Keratinocyte (primary cell): ENCODE measurements around the gene MARCHF3. TPM values are rescaled to one million over a fixed set of nuclear protein-coding genes. Genes with fewer than 3 reads are reported as not detected.
A peak's percentile ranks its signal among the peaks of the same experiment; 100 is the strongest.

Experiments
- DNase-seq: peaks from one replicate; pipeline ENCODE4 v3.0.0-alpha.2; 2011; ENCODE audit warnings: low read depth, missing footprints, low spot score
- FAIRE-seq: peaks from 2 replicates; lab custom pipeline; 2011; peaks lifted over from hg19 to GRCh38; lab: Jason Lieb, UNC
- H2AFZ ChIP-seq: 2 replicates; pipeline ENCODE4 v1.6.0; 2012; ENCODE audit warnings: low read length, control low read depth, inconsistent platforms; ENCODE audit not compliant: control insufficient read depth
- H3K27ac ChIP-seq: 2 replicates; pipeline ENCODE4 v1.5.1; 2011; ENCODE audit warnings: low read length; ENCODE audit not compliant: control insufficient read depth, insufficient read depth
- H3K27me3 ChIP-seq: 3 replicates; pipeline ENCODE4 v1.6.0; 2011; ENCODE audit warnings: low read length; ENCODE audit not compliant: control insufficient read depth, insufficient read depth; ENCODE audit errors: extremely low read depth
- H3K36me3 ChIP-seq, 2 experiments: 2 replicates in 1 of 2; 3 replicates in 1 of 2; pipeline ENCODE4 v1.5.1; 2011; ENCODE audit warnings: low read length in 2 of 2, mild to moderate bottlenecking in 1 of 2; ENCODE audit not compliant: control insufficient read depth in 2 of 2, insufficient read depth in 2 of 2; ENCODE audit errors: extremely low read depth in 1 of 2
- H3K4me1 ChIP-seq: 3 replicates; pipeline ENCODE4 v1.5.1; 2011; ENCODE audit warnings: low read length; ENCODE audit not compliant: control insufficient read depth, insufficient read depth; ENCODE audit errors: extremely low read depth
- H3K4me2 ChIP-seq: 3 replicates; pipeline ENCODE4 v1.6.0; 2011; ENCODE audit warnings: low read depth, low read length; ENCODE audit not compliant: control insufficient read depth, insufficient read depth; ENCODE audit errors: extremely low read depth
- H3K4me3 ChIP-seq, 3 experiments: fragments of 200-600 bp in 1 of 3; sonication (generic) in 1 of 3; 2 replicates in 2 of 3; 3 replicates in 1 of 3; pipeline ENCODE4 v1.5.1; 2011 to 2016; ENCODE audit warnings: low read length in 3 of 3, mild to moderate bottlenecking in 3 of 3, control low read depth in 2 of 3, inconsistent platforms in 1 of 3, low read depth in 1 of 3, mixed read lengths in 1 of 3, mixed run types in 1 of 3, moderate library complexity in 1 of 3; ENCODE audit not compliant: control insufficient read depth in 2 of 3, insufficient read depth in 2 of 3; ENCODE audit errors: extremely low read depth in 1 of 3
- H3K79me2 ChIP-seq: 2 replicates; pipeline ENCODE4 v1.6.0; 2012; ENCODE audit warnings: low read length; ENCODE audit not compliant: control insufficient read depth, insufficient read depth
- H3K9ac ChIP-seq: 3 replicates; pipeline ENCODE4 v1.6.0; 2011; ENCODE audit warnings: low read length; ENCODE audit not compliant: control insufficient read depth, insufficient read depth; ENCODE audit errors: extremely low read depth
- H3K9me1 ChIP-seq: 3 replicates; pipeline ENCODE4 v1.6.0; 2011; ENCODE audit warnings: low read length; ENCODE audit not compliant: control insufficient read depth, insufficient read depth; ENCODE audit errors: extremely low read depth
- H3K9me3 ChIP-seq: 2 replicates; pipeline ENCODE4 v1.5.1; 2012; ENCODE audit warnings: low read depth, low read length; ENCODE audit not compliant: control insufficient read depth
- H4K20me1 ChIP-seq: 3 replicates; pipeline ENCODE4 v1.6.0; 2011; ENCODE audit warnings: low read length; ENCODE audit not compliant: control insufficient read depth, insufficient read depth; ENCODE audit errors: extremely low read depth
- EZH2 ChIP-seq: IDR thresholded peaks from one replicate; pipeline ENCODE4 v1.6.1; 2012; ENCODE audit warnings: inconsistent platforms, mild to moderate bottlenecking, low read length, moderate library complexity
- dilution Hi-C: fragments of 300-500 bp; cut with MboI; formaldehyde crosslinking; loops from one replicate; pipeline ENCODE4 v1.7.0; 2020; ENCODE audit warnings: low sequenced_read_pairs; ENCODE audit not compliant: extremely low pct_ligation_motif_present
- polyA plus RNA-seq, 5 experiments: library from polyadenylated mRNA; depleted of rRNA in 3 of 5; stranded (reverse) in 3 of 5; stranded (forward) in 1 of 5; unstranded in 1 of 5; fragments of >200 nt; gene quantifications; 1 replicate in 1 of 5; 2 replicates in 3 of 5; 3 replicates in 1 of 5; pipeline versions ENCODE4 v1.2.1 to v1.2.3, GENCODE V29; 2011 to 2012; ENCODE audit warnings: missing spikeins in 2 of 5, low read depth in 1 of 5, low replicate concordance in 1 of 5
- TF ChIP-seq, protein P1 (sequence below), 3 experiments: IDR thresholded peaks in 1 of 3; conservative IDR thresholded peaks in 1 of 3; optimal IDR thresholded peaks in 1 of 3; 2 replicates in 2 of 3; 3 replicates in 1 of 3; pipeline versions ENCODE3 to v1.5.1; 2011; ENCODE audit warnings: low read length in 3 of 3, mild to moderate bottlenecking in 3 of 3, moderate library complexity in 2 of 3, control low read depth in 1 of 3, inconsistent platforms in 1 of 3; ENCODE audit not compliant: insufficient read depth in 2 of 3; ENCODE audit errors: extremely low read depth in 1 of 3

MARCHF3 gene
- polyA plus RNA-seq, 1 donor (not counting 4 experiments of a cell fraction or from before 2014, with no cell fraction given): 0.45 TPM

DNA sequence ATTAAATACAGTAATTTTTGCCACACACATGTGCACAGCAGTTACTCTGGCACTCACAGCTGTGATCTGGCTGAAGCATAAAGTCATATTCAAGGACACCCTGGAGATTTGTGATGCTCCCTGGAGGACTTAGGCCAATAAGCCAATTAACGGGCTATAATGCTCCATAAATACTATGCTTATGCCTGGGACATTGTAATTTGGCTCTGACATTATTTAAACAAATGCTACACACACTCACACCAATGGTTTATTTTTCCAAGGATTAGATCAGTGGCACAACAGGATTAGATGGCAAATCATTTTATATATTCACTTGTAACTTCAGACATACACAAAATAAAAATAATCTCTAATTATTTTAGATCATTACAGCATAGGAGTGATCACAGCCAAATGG, 142.2 kb downstream of the MARCHF3 start:
- no peak for FAIRE-seq
- Histone ChIP-seq H2AFZ (no peak overlapping the region), H4K20me1 (no peaks in the 10 kb centered on the region), H3K9ac (no peak overlapping the region), H3K4me2 (no peak overlapping the region), H3K4me1 (peaks cover 11% of the 10 kb centered on the region), H3K4me3 (no peak overlapping the region), H3K9me3 (no peaks in the 10 kb centered on the region), H3K9me1 (no peaks in the 10 kb centered on the region), H3K36me3 (no peaks in the 10 kb centered on the region), H3K27ac (no peak overlapping the region), H3K79me2 (no peaks in the 10 kb centered on the region), H3K27me3 (no peaks in the 10 kb centered on the region)
- DNase-seq: no peak
- dilution Hi-C loops: no loop called here
- TF ChIP-seq, protein P1, sequence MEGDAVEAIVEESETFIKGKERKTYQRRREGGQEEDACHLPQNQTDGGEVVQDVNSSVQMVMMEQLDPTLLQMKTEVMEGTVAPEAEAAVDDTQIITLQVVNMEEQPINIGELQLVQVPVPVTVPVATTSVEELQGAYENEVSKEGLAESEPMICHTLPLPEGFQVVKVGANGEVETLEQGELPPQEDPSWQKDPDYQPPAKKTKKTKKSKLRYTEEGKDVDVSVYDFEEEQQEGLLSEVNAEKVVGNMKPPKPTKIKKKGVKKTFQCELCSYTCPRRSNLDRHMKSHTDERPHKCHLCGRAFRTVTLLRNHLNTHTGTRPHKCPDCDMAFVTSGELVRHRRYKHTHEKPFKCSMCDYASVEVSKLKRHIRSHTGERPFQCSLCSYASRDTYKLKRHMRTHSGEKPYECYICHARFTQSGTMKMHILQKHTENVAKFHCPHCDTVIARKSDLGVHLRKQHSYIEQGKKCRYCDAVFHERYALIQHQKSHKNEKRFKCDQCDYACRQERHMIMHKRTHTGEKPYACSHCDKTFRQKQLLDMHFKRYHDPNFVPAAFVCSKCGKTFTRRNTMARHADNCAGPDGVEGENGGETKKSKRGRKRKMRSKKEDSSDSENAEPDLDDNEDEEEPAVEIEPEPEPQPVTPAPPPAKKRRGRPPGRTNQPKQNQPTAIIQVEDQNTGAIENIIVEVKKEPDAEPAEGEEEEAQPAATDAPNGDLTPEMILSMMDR (optimal IDR thresholded peaks at IDR 0.05 in 1 of 3, IDR thresholded peaks at IDR 0.05 in 1 of 3, conservative IDR thresholded peaks at IDR 0.05 in 1 of 3; ENCODE audit: extremely low read depth in 1 of 3, insufficient read depth in 2 of 3, low read length in 3 of 3): no peak
- no peak for TF ChIP-seq EZH2

DNA sequence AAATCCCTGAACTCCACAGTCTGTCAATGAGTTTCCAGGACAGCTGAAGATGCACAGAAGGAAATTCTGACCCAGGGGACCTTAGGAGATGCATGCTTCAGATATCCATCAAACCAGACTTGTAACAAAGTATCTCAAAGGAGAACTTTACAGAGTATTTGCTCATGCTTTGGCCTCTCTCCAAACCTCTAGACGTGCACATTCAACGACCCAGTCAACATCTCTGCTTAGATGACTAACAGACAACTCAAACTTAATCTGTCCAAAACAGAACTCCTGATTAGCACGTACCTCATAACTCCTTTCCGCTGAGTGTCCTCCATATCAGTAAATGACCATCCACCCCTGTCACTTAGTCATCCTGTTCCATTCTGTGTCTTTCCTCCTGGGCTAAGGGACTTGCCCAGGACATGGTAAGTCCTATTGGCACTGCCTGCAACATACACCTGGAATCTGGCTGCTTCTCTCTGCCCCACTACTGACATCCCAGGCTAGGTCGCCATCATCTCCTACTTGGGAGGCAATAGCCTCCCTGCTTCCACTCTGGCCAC, 146.0 kb downstream of the MARCHF3 start:
- peak; percentile 19 for DNase-seq
- peak; percentile 91 for FAIRE-seq
- dilution Hi-C loops: no loop called here

More for the DNA sequence above, 146.0 kb downstream of the MARCHF3 start:
- H3K4me1 ChIP-seq: peaks cover 11% of the 10 kb centered on the region
- no peaks in the 10 kb centered on the region for H3K79me2 ChIP-seq
- H4K20me1 ChIP-seq: no peaks in the 10 kb centered on the region
- peak overlapping the region; percentile 28 for H3K27ac ChIP-seq
- H3K9ac ChIP-seq: no peak overlapping the region
- no peaks in the 10 kb centered on the region for H3K36me3 ChIP-seq
- H2AFZ ChIP-seq: no peak overlapping the region
- no peaks in the 10 kb centered on the region for H3K27me3 ChIP-seq
- H3K9me3 ChIP-seq: no peaks in the 10 kb centered on the region
- H3K4me2 ChIP-seq: no peak overlapping the region
- no peak overlapping the region for H3K4me3 ChIP-seq
- no peaks in the 10 kb centered on the region for H3K9me1 ChIP-seq
- TF ChIP-seq EZH2: no peak
- TF ChIP-seq, protein P1 (optimal IDR thresholded peaks at IDR 0.05 in 1 of 3, IDR thresholded peaks at IDR 0.05 in 1 of 3, conservative IDR thresholded peaks at IDR 0.05 in 1 of 3; ENCODE audit: extremely low read depth in 1 of 3, insufficient read depth in 2 of 3, low read length in 3 of 3): no peak
